ENCODE measurements around the gene ZNF672.

Gene ZNF672

DNA sequence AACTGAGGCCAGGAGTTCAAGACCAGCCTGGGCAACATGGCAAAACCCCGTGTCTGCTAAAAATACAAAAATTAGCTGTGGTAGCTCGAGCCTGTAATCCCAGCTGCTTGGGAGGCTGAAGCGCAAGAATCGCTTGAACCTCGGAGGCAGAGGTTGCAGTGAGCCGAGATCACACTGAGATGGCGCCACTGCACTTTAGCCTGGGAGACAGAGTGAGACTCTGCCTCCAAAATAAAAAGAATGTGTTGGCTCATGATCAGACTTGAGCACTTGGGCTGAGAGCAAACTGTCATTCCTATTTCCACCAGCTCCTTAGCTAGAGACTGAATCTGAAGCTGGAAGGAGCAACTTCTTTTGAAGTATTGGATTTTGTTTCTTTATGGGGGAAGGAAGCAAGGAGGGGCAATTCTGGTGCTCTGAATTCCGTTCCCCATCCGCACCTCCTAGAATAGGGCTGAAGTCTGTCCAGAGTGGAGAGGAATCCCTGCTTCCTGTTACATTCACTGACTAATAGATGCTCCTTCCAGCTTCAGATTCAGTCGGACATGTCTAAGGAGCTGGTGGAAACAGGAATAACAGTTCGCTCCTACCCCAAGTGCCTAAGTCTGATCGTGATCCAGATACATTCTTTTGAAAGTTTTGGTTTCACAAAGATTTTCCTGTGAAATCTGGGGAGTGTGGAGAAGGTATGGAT lies 3.8 kb downstream of the ZNF672 start:
- H3K9me3 ChIP-seq (ENCODE audit: control insufficient read depth, insufficient read depth, low read length) = no peaks in the 10 kb centered on the region
- peak overlapping the region; percentile 24 for H3K9ac ChIP-seq (ENCODE audit: low read depth, low read length)
- H3K36me3 ChIP-seq (ENCODE audit: control insufficient read depth, insufficient read depth, low read length) = peaks cover 7% of the 10 kb centered on the region
- H3K4me1 ChIP-seq (ENCODE audit: control insufficient read depth, insufficient read depth, low read length) = no peaks in the 10 kb centered on the region
- H3K27me3 ChIP-seq (ENCODE audit: control insufficient read depth, insufficient read depth, low read length) = peaks cover 3% of the 10 kb centered on the region
- H3K4me3 ChIP-seq (ENCODE audit: low read depth, low read length) = no peak overlapping the region

DNA sequence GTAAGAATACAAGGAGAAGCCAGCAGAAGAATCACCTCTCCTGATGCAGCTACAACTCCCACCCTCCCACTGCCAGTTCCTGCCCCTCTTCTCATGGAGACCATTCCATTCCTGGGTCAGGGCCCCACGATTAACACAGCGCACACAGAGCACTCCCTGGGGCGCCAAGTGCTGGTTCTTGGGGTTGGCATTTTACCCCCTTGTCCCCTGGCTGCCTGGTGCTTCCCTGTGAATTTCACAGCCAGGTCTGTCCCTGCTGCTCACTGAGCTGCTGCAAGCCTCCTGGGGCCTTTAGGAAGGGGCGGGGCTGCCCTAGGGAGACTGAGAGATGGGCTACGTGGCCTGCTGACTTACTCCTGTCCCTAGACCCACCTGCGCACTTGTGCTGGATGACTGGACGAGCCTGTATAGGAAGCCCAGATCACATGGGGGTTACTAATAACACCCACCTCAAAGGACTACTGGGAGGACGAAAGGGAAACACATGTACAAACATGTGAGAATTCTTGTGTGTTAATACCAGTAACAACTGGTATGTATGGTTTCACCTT lies 4.8 kb downstream of the ZNF672 start:
- no peak overlapping the region for H3K4me3 ChIP-seq (ENCODE audit: low read depth, low read length)
- H3K27me3 ChIP-seq (ENCODE audit: control insufficient read depth, insufficient read depth, low read length) = no peaks in the 10 kb centered on the region
- no peaks in the 10 kb centered on the region for H3K9me3 ChIP-seq (ENCODE audit: control insufficient read depth, insufficient read depth, low read length)
- peaks cover 10% of the 10 kb centered on the region for H3K36me3 ChIP-seq (ENCODE audit: control insufficient read depth, insufficient read depth, low read length)
- H3K9ac ChIP-seq (ENCODE audit: low read depth, low read length) = no peak overlapping the region
- H3K4me1 ChIP-seq (ENCODE audit: control insufficient read depth, insufficient read depth, low read length) = no peaks in the 10 kb centered on the region

DNA sequence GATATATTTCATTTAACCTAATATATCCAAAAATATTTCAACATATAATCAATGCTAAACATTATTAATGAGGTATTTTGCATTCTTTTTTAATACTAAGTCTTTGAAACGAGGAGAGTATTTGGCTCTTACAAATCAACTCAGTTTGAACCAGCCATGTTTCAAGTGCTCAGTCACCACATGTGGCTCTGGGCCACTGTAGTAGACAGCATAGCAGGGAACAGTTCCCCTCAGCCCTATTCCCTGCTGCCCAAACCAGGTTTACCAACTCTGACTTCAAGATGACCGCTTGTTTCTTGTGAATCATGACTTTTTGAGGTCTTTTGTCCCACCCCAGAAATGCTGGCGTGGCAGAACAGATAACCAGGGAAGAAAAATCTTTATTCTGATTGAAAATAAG lies 5.7 kb downstream of the ZNF672 start:
- Histone ChIP-seq H3K36me3 (ENCODE audit: control insufficient read depth, insufficient read depth, low read length) (peaks cover 17% of the 10 kb centered on the region), H3K27me3 (ENCODE audit: control insufficient read depth, insufficient read depth, low read length) (no peaks in the 10 kb centered on the region), H3K4me1 (ENCODE audit: control insufficient read depth, insufficient read depth, low read length) (no peaks in the 10 kb centered on the region), H3K4me3 (ENCODE audit: low read depth, low read length) (no peak overlapping the region), H3K9me3 (ENCODE audit: control insufficient read depth, insufficient read depth, low read length) (no peaks in the 10 kb centered on the region), H3K9ac (ENCODE audit: low read depth, low read length) (no peak overlapping the region)

DNA sequence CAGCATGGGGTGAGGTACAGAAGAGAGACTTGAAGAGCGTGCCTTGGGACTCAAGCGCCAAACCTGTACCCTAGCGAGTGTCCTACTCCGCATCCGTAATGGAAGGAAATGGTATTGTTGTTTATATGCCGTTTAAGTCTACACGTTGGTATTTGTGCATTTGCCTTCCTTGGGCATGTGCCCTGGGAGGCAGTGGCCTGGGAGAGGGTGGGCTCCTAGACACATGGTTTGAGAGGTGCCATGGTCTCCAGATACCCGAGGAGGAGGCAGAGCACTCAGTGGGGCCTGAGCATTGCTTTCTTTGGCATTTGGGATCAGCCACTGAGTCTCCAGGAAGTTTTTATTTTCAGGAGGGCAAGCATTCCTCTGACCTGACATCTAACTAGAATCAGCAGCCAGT lies 6.5 kb downstream of the ZNF672 start:
- H3K4me1 ChIP-seq (ENCODE audit: control insufficient read depth, insufficient read depth, low read length) = no peaks in the 10 kb centered on the region
- no peaks in the 10 kb centered on the region for H3K9me3 ChIP-seq (ENCODE audit: control insufficient read depth, insufficient read depth, low read length)
- H3K4me3 ChIP-seq (ENCODE audit: low read depth, low read length) = no peak overlapping the region
- no peaks in the 10 kb centered on the region for H3K27me3 ChIP-seq (ENCODE audit: control insufficient read depth, insufficient read depth, low read length)
- H3K36me3 ChIP-seq (ENCODE audit: control insufficient read depth, insufficient read depth, low read length) = peaks cover 19% of the 10 kb centered on the region
- H3K9ac ChIP-seq (ENCODE audit: low read depth, low read length) = no peak overlapping the region

DNA sequence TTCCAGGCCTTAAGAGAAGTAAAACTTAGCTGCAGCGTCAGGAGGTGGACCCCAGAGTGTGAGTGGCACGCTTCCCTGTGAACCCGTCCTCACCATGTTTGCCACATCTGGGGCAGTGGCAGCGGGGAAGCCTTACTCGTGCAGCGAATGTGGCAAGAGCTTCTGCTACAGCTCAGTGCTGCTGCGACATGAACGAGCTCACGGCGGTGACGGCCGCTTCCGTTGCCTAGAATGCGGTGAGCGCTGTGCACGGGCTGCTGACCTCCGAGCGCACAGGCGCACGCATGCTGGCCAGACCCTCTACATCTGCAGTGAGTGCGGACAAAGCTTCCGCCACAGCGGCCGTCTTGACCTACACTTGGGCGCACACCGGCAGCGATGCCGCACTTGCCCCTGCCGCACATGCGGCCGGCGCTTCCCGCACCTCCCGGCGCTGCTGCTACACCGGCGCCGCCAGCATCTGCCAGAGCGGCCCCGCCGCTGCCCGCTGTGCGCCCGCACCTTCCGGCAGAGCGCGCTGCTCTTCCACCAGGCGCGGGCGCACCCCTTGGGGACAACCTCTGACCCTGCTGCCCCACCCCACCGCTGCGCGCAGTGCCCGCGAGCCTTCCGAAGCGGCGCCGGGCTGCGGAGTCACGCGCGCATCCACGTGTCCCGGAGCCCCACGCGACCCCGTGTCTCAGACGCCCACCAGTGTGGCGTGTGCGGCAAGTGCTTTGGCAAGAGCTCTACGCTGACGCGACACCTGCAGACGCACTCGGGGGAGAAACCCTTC lies 9.3 kb downstream of the ZNF672 start:
- no peak overlapping the region for H3K4me3 ChIP-seq (ENCODE audit: low read depth, low read length)
- H3K36me3 ChIP-seq (ENCODE audit: control insufficient read depth, insufficient read depth, low read length) = peaks cover 27% of the 10 kb centered on the region
- no peaks in the 10 kb centered on the region for H3K9me3 ChIP-seq (ENCODE audit: control insufficient read depth, insufficient read depth, low read length)

DNA sequence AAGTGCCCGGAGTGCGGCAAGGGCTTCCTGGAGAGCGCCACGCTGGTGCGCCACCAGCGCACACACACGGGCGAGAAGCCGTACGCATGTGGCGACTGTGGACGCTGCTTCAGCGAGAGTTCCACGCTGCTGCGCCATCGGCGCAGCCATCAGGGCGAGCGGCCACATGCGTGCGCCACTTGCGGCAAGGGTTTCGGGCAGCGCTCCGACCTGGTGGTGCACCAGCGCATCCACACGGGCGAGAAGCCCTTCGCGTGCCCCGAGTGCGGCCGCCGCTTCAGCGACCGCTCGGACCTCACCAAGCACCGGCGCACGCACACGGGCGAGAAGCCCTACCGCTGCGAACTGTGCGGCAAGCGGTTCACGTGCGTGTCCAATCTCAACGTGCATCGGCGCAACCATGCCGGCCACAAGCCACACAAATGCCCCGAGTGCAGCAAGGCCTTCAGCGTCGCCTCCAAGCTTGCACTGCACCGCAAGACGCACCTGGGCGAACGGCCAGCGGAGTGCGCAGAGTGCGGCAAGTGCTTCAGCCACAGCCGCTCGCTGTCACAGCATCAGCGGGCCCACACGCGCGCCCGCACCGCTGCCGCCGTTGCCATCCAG lies 10.0 kb downstream of the ZNF672 start:
- Histone ChIP-seq H3K36me3 (ENCODE audit: control insufficient read depth, insufficient read depth, low read length) (peaks cover 27% of the 10 kb centered on the region), H3K4me1 (ENCODE audit: control insufficient read depth, insufficient read depth, low read length) (no peaks in the 10 kb centered on the region), H3K4me3 (ENCODE audit: low read depth, low read length) (no peak overlapping the region), H3K9me3 (ENCODE audit: control insufficient read depth, insufficient read depth, low read length) (no peaks in the 10 kb centered on the region), H3K27me3 (ENCODE audit: control insufficient read depth, insufficient read depth, low read length) (no peaks in the 10 kb centered on the region), H3K9ac (ENCODE audit: low read depth, low read length) (no peak overlapping the region)

More for the DNA sequence above, 9.3 kb downstream of the ZNF672 start:
- H3K4me1 ChIP-seq (ENCODE audit: control insufficient read depth, insufficient read depth, low read length) = no peaks in the 10 kb centered on the region
- H3K27me3 ChIP-seq (ENCODE audit: control insufficient read depth, insufficient read depth, low read length) = no peaks in the 10 kb centered on the region
- no peak overlapping the region for H3K9ac ChIP-seq (ENCODE audit: low read depth, low read length)

DNA sequence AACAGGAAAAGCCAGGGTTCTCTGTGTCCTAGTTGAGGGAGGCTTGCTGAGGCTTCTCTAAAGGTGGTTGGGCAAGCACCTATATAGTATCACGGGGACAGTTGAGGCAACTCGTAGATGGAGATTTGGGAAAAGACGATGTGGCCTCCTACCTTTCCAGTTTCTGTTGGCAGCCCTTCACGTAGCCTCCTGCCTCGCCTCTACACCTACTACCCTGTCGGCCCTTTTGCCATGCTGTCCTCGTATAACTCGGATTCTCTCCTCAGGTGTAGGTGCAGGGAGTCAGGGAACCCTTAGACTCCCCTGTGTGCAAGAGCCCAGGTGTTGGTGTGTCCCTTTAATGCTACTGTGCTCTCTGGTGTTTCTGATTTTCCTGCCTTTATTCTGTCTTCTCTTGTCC lies 10.6 kb downstream of the ZNF672 start:
- H3K4me1 ChIP-seq (ENCODE audit: control insufficient read depth, insufficient read depth, low read length) = no peaks in the 10 kb centered on the region
- no peak overlapping the region for H3K4me3 ChIP-seq (ENCODE audit: low read depth, low read length)
- peaks cover 29% of the 10 kb centered on the region for H3K36me3 ChIP-seq (ENCODE audit: control insufficient read depth, insufficient read depth, low read length)
- H3K9me3 ChIP-seq (ENCODE audit: control insufficient read depth, insufficient read depth, low read length) = no peaks in the 10 kb centered on the region
- no peak overlapping the region for H3K9ac ChIP-seq (ENCODE audit: low read depth, low read length)
- H3K27me3 ChIP-seq (ENCODE audit: control insufficient read depth, insufficient read depth, low read length) = no peaks in the 10 kb centered on the region

DNA sequence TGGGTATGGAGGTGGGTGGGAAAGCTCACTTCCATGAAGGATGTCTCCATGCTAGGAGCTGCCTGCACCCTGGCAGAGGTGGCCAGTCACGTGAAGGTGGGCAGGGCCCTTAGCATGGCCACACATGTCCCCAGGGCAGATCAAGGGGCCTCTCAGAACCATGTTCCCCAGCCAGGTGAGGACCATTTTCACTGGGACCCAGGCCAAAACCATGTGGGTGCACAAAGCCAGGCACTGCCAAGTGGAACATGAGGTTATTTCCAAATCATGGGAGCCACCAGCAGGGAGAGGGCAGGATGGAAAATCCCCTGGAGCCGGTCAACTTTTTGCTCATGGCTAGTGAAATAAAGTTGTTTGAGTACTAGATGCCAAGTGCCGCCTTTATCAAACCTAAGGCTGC lies 11.1 kb downstream of the ZNF672 start:
- Histone ChIP-seq H3K27me3 (ENCODE audit: control insufficient read depth, insufficient read depth, low read length) (no peaks in the 10 kb centered on the region), H3K9ac (ENCODE audit: low read depth, low read length) (no peak overlapping the region), H3K4me3 (ENCODE audit: low read depth, low read length) (no peak overlapping the region), H3K4me1 (ENCODE audit: control insufficient read depth, insufficient read depth, low read length) (no peaks in the 10 kb centered on the region), H3K9me3 (ENCODE audit: control insufficient read depth, insufficient read depth, low read length) (no peaks in the 10 kb centered on the region), H3K36me3 (ENCODE audit: control insufficient read depth, insufficient read depth, low read length) (peaks cover 31% of the 10 kb centered on the region)

DNA sequence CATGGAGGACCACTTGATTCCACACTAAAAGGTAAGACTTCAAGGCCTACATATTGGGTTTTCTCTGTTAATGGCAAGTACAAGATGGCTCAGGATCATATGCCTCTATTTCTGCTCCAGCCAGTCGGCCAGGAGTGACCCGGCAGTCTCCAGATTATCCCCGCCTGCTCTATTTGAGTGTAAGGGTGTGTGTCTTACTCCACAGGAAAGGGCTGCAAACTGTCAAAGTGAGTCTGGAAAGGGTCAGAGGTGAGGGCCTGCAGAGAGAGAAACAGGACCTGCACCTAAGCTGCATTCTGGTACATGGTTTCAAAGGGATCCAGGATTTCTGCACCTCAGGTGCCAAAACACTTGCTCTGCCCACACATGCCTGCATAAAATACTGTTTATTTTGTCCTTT lies 11.6 kb downstream of the ZNF672 start:
- Histone ChIP-seq H3K27me3 (ENCODE audit: control insufficient read depth, insufficient read depth, low read length) (no peaks in the 10 kb centered on the region), H3K4me1 (ENCODE audit: control insufficient read depth, insufficient read depth, low read length) (no peaks in the 10 kb centered on the region), H3K4me3 (ENCODE audit: low read depth, low read length) (no peak overlapping the region), H3K9ac (ENCODE audit: low read depth, low read length) (no peak overlapping the region), H3K36me3 (ENCODE audit: control insufficient read depth, insufficient read depth, low read length) (peaks cover 31% of the 10 kb centered on the region), H3K9me3 (ENCODE audit: control insufficient read depth, insufficient read depth, low read length) (no peaks in the 10 kb centered on the region)

DNA sequence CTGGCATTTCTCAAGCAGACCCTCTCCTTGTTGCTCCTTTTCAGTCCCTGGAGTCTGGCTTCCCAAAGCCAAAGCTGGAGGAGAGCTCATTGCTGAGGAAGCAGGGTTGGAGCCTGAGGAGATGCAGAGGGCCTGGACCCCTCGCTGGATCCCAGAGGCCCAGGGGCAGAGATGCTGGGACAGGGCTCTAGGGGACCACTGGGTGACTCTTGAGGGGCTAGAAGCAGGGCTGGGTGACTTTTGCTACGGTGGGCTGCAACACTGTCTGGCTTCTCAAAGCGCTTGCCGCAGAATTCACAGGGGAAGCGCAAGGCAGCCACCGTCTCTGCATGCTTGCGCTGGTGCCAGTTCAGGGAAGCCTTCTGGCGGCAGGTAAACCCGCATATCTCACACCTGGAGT lies 12.1 kb downstream of the ZNF672 start:
- Histone ChIP-seq H3K9me3 (ENCODE audit: control insufficient read depth, insufficient read depth, low read length) (no peaks in the 10 kb centered on the region), H3K4me1 (ENCODE audit: control insufficient read depth, insufficient read depth, low read length) (no peaks in the 10 kb centered on the region), H3K4me3 (ENCODE audit: low read depth, low read length) (no peak overlapping the region), H3K27me3 (ENCODE audit: control insufficient read depth, insufficient read depth, low read length) (no peaks in the 10 kb centered on the region), H3K9ac (ENCODE audit: low read depth, low read length) (no peak overlapping the region), H3K36me3 (ENCODE audit: control insufficient read depth, insufficient read depth, low read length) (peaks cover 31% of the 10 kb centered on the region)

DNA sequence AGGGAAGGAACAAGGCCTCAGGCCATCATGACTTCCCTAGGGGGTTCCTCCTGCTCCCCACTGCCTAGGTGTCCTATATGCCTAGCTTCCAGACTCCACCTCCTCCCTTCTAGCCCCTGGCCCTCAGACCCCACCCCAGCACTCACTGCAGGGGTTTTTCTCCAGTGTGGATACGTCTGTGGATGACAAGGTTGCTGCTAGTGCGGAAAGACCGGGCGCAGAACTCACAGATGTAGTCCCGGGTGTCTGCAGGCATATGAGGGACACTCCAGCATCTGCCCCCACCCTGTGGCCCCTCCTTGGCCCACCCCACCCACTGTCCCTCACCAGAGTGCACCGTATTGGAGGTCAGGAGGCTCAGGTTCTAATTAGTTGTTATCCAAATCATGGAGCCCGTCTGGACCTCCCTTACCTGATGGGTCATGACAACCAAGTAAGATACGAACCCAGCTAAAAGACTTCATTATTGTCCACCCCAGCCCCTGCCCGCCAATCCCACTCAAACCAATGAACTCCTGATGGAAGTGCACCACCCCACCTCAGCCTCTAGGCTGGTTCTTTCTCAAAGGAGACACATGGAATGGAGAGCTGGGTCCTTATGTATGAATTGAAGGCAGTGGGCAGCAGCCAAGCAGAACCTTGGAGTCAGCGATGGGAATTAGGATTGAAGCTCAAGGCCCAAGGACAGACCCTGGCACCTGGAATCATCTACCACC lies 12.7 kb downstream of the ZNF672 start:
- H3K36me3 ChIP-seq (ENCODE audit: control insufficient read depth, insufficient read depth, low read length) = peaks cover 35% of the 10 kb centered on the region
- no peaks in the 10 kb centered on the region for H3K4me1 ChIP-seq (ENCODE audit: control insufficient read depth, insufficient read depth, low read length)
- no peaks in the 10 kb centered on the region for H3K27me3 ChIP-seq (ENCODE audit: control insufficient read depth, insufficient read depth, low read length)
- no peak overlapping the region for H3K4me3 ChIP-seq (ENCODE audit: low read depth, low read length)
- H3K9ac ChIP-seq (ENCODE audit: low read depth, low read length) = no peak overlapping the region
- no peaks in the 10 kb centered on the region for H3K9me3 ChIP-seq (ENCODE audit: control insufficient read depth, insufficient read depth, low read length)

Data from iPS-15b (cell line).